Activated T-helper 9 cell treated with anti-CD3 and anti-CD28 coated beads, Interleukin-2, amount 50 U/mL, for 16 hours (primary cell): ENCODE results near the gene DYNC2LI1.

Experiments used
- DNase-seq: peaks from one replicate; pipeline ENCODE4 v3.0.0-alpha.2; 2020; ENCODE audit warnings: low read depth

Gene DYNC2LI1

GRCh38 chr2:43818761-43819160, 44.9 kb downstream of the DYNC2LI1 start:
- DNase-seq = no peak

GRCh38 chr2:43819491-43820163, 45.8 kb downstream of the DYNC2LI1 start:
- no peak for DNase-seq

- DNase-seq = no peak
These were observed 49.0 kb downstream of the DYNC2LI1 start for GRCh38 chr2:43822839-43823238.

- no peak for DNase-seq
These were observed 49.9 kb downstream of the DYNC2LI1 start for GRCh38 chr2:43823751-43824150.

- no peak for DNase-seq
These were observed 50.7 kb downstream of the DYNC2LI1 start for GRCh38 chr2:43824512-43824911.

GRCh38 chr2:43824951-43825493, 51.2 kb downstream of the DYNC2LI1 start:
- DNase-seq = no peak

- DNase-seq = no peak
These were observed 52.0 kb downstream of the DYNC2LI1 start for GRCh38 chr2:43825841-43826240.

- no peak for DNase-seq
These were observed 52.7 kb downstream of the DYNC2LI1 start for GRCh38 chr2:43826305-43827250.

GRCh38 chr2:43831543-43832294, 57.9 kb downstream of the DYNC2LI1 start:
- DNase-seq = no peak

GRCh38 chr2:43832457-43832856, 58.6 kb downstream of the DYNC2LI1 start:
- DNase-seq = no peak

GRCh38 chr2:43837033-43837432, 63.2 kb downstream of the DYNC2LI1 start:
- DNase-seq = no peak

- DNase-seq = no peak
These were observed 64.2 kb downstream of the DYNC2LI1 start for GRCh38 chr2:43837831-43838559.

GRCh38 chr2:43838560-43839267, 64.9 kb downstream of the DYNC2LI1 start, which contains the start of the genes ABCG5 and ABCG8:
TSS of gene ABCG5 (minus strand) at chr2:43838839. CDS start at chr2:43838679, 160 bp downstream.
TSS of gene ABCG8 (plus strand) at chr2:43838971. CDS start at chr2:43839054, 83 bp downstream.
- DNase-seq = no peak

GRCh38 chr2:43839776-43840564, 66.1 kb downstream of the DYNC2LI1 start:
- DNase-seq = no peak

- no peak for DNase-seq
These were observed 67.1 kb downstream of the DYNC2LI1 start for GRCh38 chr2:43840965-43841364.

- no peak for DNase-seq
These were observed 68.4 kb downstream of the DYNC2LI1 start for GRCh38 chr2:43841949-43842865.

- no peak for DNase-seq
These were observed 69.0 kb downstream of the DYNC2LI1 start for GRCh38 chr2:43842866-43843226.

- no peak for DNase-seq
These were observed 71.3 kb downstream of the DYNC2LI1 start for GRCh38 chr2:43845181-43845580.
